H1 (cell line): ENCODE results near the gene TM9SF1. TPM values are rescaled to one million over a fixed set of nuclear protein-coding genes. Genes with fewer than 3 reads are reported as not detected.

Source experiments
- ATF2 ChIP-seq: IDR thresholded peaks from 2 replicates; pipeline ENCODE4 v1.6.1; 2012; ENCODE audit warnings: low read length, inconsistent platforms
- EP300 ChIP-seq, 2 experiments: IDR thresholded peaks; 1 replicate in 1 of 2; 2 replicates in 1 of 2; pipeline ENCODE4 v1.6.1; 2011 to 2012; ENCODE audit warnings: low read depth in 2 of 2, low read length in 2 of 2, mild to moderate bottlenecking in 2 of 2, borderline replicate concordance in 1 of 2, inconsistent platforms in 1 of 2, moderate library complexity in 1 of 2
- FOSL1 ChIP-seq: IDR thresholded peaks from 2 replicates; pipeline ENCODE4 v1.6.1; 2011; ENCODE audit warnings: mild to moderate bottlenecking, low read depth, low read length, moderate library complexity; ENCODE audit not compliant: insufficient read depth
- HDAC2 ChIP-seq, 2 experiments: fragments of 300-600 bp in 1 of 2; sonication (generic) in 1 of 2; IDR thresholded peaks; 2 replicates each; pipeline ENCODE4 v1.6.1; 2011 to 2012; ENCODE audit warnings: low read depth in 2 of 2, low read length in 2 of 2, mild to moderate bottlenecking in 2 of 2, moderate library complexity in 2 of 2, borderline replicate concordance in 1 of 2, inconsistent platforms in 1 of 2
- POU5F1 ChIP-seq: IDR thresholded peaks from 2 replicates; pipeline ENCODE4 v1.6.1; 2011; ENCODE audit warnings: low read depth, mild to moderate bottlenecking, low read length, moderate library complexity
- YY1 ChIP-seq: IDR thresholded peaks from 2 replicates; pipeline ENCODE4 v1.6.1; 2011; ENCODE audit warnings: low read depth, mild to moderate bottlenecking, low read length
- microRNA-seq, 2 experiments: library from miRNA; unstranded; fragments of <30 nt; microRNA quantifications; one replicate each; pipeline versions ENCODE4 to v1.2.0, GENCODE V29; 2016 to 2020; ENCODE audit warnings: borderline microRNAs expressed in 2 of 2, borderline number of aligned reads in 2 of 2, borderline replicate concordance in 1 of 2
- polyA plus RNA-seq, 7 experiments: library from polyadenylated mRNA; depleted of rRNA in 3 of 7; stranded (reverse) in 5 of 7; unstranded in 2 of 7; fragments of >200 nt in 5 of 7; fragments of 200-250 nt in 2 of 7; gene quantifications; 1 replicate in 5 of 7; 2 replicates in 1 of 7; 4 replicates in 1 of 7; pipeline versions ENCODE4 v1.2.1 to v1.2.3, GENCODE V29; 2011 to 2013; ENCODE audit warnings: missing spikeins in 2 of 7, mixed read lengths in 2 of 7
- small RNA-seq: library from polyadenylated mRNA; stranded (forward); fragments of <200 nt; extraction: miRNeasy Mini kit (QIAGEN cat#:217004); gene quantifications from one replicate; pipeline ENCODE3, GENCODE V24; 2013; ENCODE audit not compliant: insufficient read depth
- total RNA-seq: library from RNA; stranded (reverse); fragmentation: NEBNext Ultra II Directional; extraction: Animal tissue kit (Norgen Biotek cat#: 25700); gene quantifications from 2 replicates; pipeline ENCODE4 v1.2.1, GENCODE V29; 2021

TM9SF1 gene
- total and polyA plus RNA-seq, 2 of the 8 experiments (the other 6 are each of a cell fraction or from before 2014, with no cell fraction given): 22.2 to 29.2 TPM

DNA sequence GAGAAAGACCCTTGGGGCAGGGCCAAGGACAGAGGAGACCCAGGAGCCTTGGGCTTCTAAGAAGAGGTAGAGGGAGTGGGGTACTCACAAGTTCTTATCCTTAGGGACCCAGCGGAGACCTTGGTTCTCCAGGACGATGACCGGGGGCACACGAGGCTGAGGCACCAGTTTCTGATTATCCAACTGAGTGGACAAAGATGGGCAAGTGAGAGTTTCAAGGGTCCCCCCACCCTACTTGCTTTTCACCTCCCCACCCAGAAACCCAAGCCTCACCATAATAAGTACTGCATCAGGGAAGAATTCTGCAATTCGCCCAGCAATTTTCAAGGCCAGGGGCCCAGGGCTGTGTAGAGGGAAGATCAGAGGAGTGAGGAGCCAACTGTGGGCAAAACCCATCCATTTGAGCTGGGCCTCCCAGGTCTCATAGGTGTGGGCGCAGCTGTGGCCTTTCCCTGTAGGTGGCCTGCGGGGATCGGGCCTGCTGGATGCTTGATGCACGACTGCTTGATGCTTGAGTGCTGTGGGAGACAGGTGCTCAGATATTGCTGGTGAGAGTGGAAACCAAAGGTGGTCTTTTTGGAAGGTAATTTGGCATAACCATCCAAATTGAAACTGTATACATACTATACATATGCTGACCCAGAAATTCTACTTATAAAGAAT lies 55.8 kb downstream of the TM9SF1 start (continued):
- TF ChIP-seq EP300 (IDR thresholded peaks at IDR 0.05; ENCODE audit: borderline replicate concordance in 1 of 2, low read depth in 2 of 2, low read length in 2 of 2) (no peak), POU5F1 (no peak), HDAC2 (IDR thresholded peaks at IDR 0.05; ENCODE audit: borderline replicate concordance in 1 of 2, low read depth in 2 of 2, low read length in 2 of 2) (no peak), FOSL1 (no peak), ATF2 (no peak), YY1 (no peak)
- TF ChIP-seq, all 59 proteins: peak for 0

Small RNA genes within 50 kb of the gene (microRNA-seq; reads per million reads assigned to microRNA genes)
- 0 reads per million in 2 experiments for gene MIR7703

Small RNA genes within 50 kb of the gene (small RNA-seq; reads per million reads assigned to genes)
- gene AL136295.4 (not detected), gene CHMP4A (not detected), gene IPO4 (1.9 reads per million, percentile 12 among the genes with 10 or more reads in this experiment), gene IRF9 (not detected), gene MDP1 (not detected), gene RNA5SP383 (6.5 reads per million, percentile 71 among the genes with 10 or more reads in this experiment)

Other genes starting within 250 kb of the TM9SF1 start
Only the 30 nearest of the 35 such genes appear.
- 8.5 and 9.0 TPM in 2 replicates for gene CARMIL3, start 143.4 kb downstream of the TM9SF1 start, total RNA-seq
- gene CARMIL3, start 143.4 kb downstream of the TM9SF1 start, polyA plus RNA-seq (2011; rRNA removed): 6.0 and 7.8 TPM in 2 replicates
- not detected in 2 replicates for gene CPNE6, start 123.9 kb downstream of the TM9SF1 start, total RNA-seq
- 0.02 and 0.05 TPM in 2 replicates for gene CPNE6, start 123.9 kb downstream of the TM9SF1 start, polyA plus RNA-seq (2011; rRNA removed)
- 79.3 and 81.9 TPM in 2 replicates for gene PCK2, start 101.1 kb downstream of the TM9SF1 start, total RNA-seq
- 115 and 221 TPM in 2 replicates for gene PCK2, start 101.1 kb downstream of the TM9SF1 start, polyA plus RNA-seq (2011; rRNA removed)
- gene DCAF11, start 80.7 kb downstream of the TM9SF1 start, total RNA-seq: 63.6 and 67.2 TPM in 2 replicates
- gene DCAF11, start 80.7 kb downstream of the TM9SF1 start, polyA plus RNA-seq (2011; rRNA removed): 60.4 and 74.6 TPM in 2 replicates
- 1.1 TPM in 2 replicates for gene NRL, start 80.5 kb downstream of the TM9SF1 start, total RNA-seq
- gene NRL, start 80.5 kb downstream of the TM9SF1 start, polyA plus RNA-seq (2011; rRNA removed): 2.1 and 2.2 TPM in 2 replicates
- 0.33 and 0.76 TPM in 2 replicates for gene FITM1, start 64.8 kb downstream of the TM9SF1 start, total RNA-seq
- 0.53 and 0.80 TPM in 2 replicates for gene FITM1, start 64.8 kb downstream of the TM9SF1 start, polyA plus RNA-seq (2011; rRNA removed)
- gene PSME1, start 59.2 kb downstream of the TM9SF1 start, total RNA-seq: 85.9 and 91.7 TPM in 2 replicates
- gene PSME1, start 59.2 kb downstream of the TM9SF1 start, polyA plus RNA-seq (2011; rRNA removed): 57.4 and 74.9 TPM in 2 replicates
- 36.9 and 38.4 TPM in 2 replicates for gene EMC9, start 53.9 kb downstream of the TM9SF1 start, total RNA-seq
- 47.2 and 60.1 TPM in 2 replicates for gene EMC9, start 53.9 kb downstream of the TM9SF1 start, polyA plus RNA-seq (2011; rRNA removed)
- gene PSME2, start 48.8 kb downstream of the TM9SF1 start, total RNA-seq: 111 and 118 TPM in 2 replicates
- 71.8 and 76.8 TPM in 2 replicates for gene PSME2, start 48.8 kb downstream of the TM9SF1 start, polyA plus RNA-seq (2011; rRNA removed)
- 57.8 and 72.0 TPM in 2 replicates for gene RNF31, start 47.9 kb downstream of the TM9SF1 start, total RNA-seq
- 17.5 and 40.6 TPM in 2 replicates for gene RNF31, start 47.9 kb downstream of the TM9SF1 start, polyA plus RNA-seq (2011; rRNA removed)
- 11.1 and 11.4 TPM in 2 replicates for gene IRF9, start 34.2 kb downstream of the TM9SF1 start, total RNA-seq
- 13.2 and 13.3 TPM in 2 replicates for gene IRF9, start 34.2 kb downstream of the TM9SF1 start, polyA plus RNA-seq (2011; rRNA removed)
- gene REC8, start 23.4 kb downstream of the TM9SF1 start, total RNA-seq: 25.8 and 28.5 TPM in 2 replicates
- gene REC8, start 23.4 kb downstream of the TM9SF1 start, polyA plus RNA-seq (2011; rRNA removed): 9.8 and 19.1 TPM in 2 replicates
- gene IPO4, start 6.6 kb downstream of the TM9SF1 start, total RNA-seq: 108 and 109 TPM in 2 replicates
- 55.5 and 80.6 TPM in 2 replicates for gene IPO4, start 6.6 kb downstream of the TM9SF1 start, polyA plus RNA-seq (2011; rRNA removed)
- 0.28 TPM in 1 of 2 replicates, not detected in the other for gene TSSK4, start 10.3 kb upstream of the TM9SF1 start, total RNA-seq
- gene TSSK4, start 10.3 kb upstream of the TM9SF1 start, polyA plus RNA-seq (2011; rRNA removed): 0.05 TPM in 1 of 2 replicates, not detected in the other
- gene CHMP4A, start 18.0 kb upstream of the TM9SF1 start, total RNA-seq: 32.9 and 36.4 TPM in 2 replicates
- gene CHMP4A, start 18.0 kb upstream of the TM9SF1 start, polyA plus RNA-seq (2011; rRNA removed): 23.4 and 37.6 TPM in 2 replicates
- gene MDP1, start 20.6 kb upstream of the TM9SF1 start, total RNA-seq: 14.3 and 17.7 TPM in 2 replicates
- gene MDP1, start 20.6 kb upstream of the TM9SF1 start, polyA plus RNA-seq (2011; rRNA removed): 25.3 and 32.2 TPM in 2 replicates
- gene NEDD8, start 36.9 kb upstream of the TM9SF1 start, total RNA-seq: 241 and 253 TPM in 2 replicates
- 196 and 317 TPM in 2 replicates for gene NEDD8, start 36.9 kb upstream of the TM9SF1 start, polyA plus RNA-seq (2011; rRNA removed)
- gene GMPR2, start 37.5 kb upstream of the TM9SF1 start, total RNA-seq: 85.3 and 88.3 TPM in 2 replicates
- 52.9 and 61.6 TPM in 2 replicates for gene GMPR2, start 37.5 kb upstream of the TM9SF1 start, polyA plus RNA-seq (2011; rRNA removed)
- gene TINF2, start 47.2 kb upstream of the TM9SF1 start, total RNA-seq: 31.0 and 36.7 TPM in 2 replicates
- 23.5 and 31.7 TPM in 2 replicates for gene TINF2, start 47.2 kb upstream of the TM9SF1 start, polyA plus RNA-seq (2011; rRNA removed)
- 2.0 and 2.2 TPM in 2 replicates for gene TGM1, start 67.7 kb upstream of the TM9SF1 start, total RNA-seq
- gene TGM1, start 67.7 kb upstream of the TM9SF1 start, polyA plus RNA-seq (2011; rRNA removed): 1.8 and 4.1 TPM in 2 replicates
- gene RABGGTA, start 76.2 kb upstream of the TM9SF1 start, total RNA-seq: 16.0 and 16.9 TPM in 2 replicates
- gene RABGGTA, start 76.2 kb upstream of the TM9SF1 start, polyA plus RNA-seq (2011; rRNA removed): 49.8 and 65.1 TPM in 2 replicates
- gene DHRS1, start 104.3 kb upstream of the TM9SF1 start, total RNA-seq: 8.8 and 13.4 TPM in 2 replicates
- 31.7 and 40.2 TPM in 2 replicates for gene DHRS1, start 104.3 kb upstream of the TM9SF1 start, polyA plus RNA-seq (2011; rRNA removed)
- gene NOP9, start 104.4 kb upstream of the TM9SF1 start, total RNA-seq: 34.8 and 39.3 TPM in 2 replicates
- 17.8 and 22.4 TPM in 2 replicates for gene NOP9, start 104.4 kb upstream of the TM9SF1 start, polyA plus RNA-seq (2011; rRNA removed)
- gene CIDEB, start 112.5 kb upstream of the TM9SF1 start, total RNA-seq: not detected in 2 replicates
- gene CIDEB, start 112.5 kb upstream of the TM9SF1 start, polyA plus RNA-seq (2011; rRNA removed): 0.09 and 0.11 TPM in 2 replicates
- gene LTB4R2, start 114.7 kb upstream of the TM9SF1 start, total RNA-seq: 6.7 and 7.0 TPM in 2 replicates
- gene LTB4R2, start 114.7 kb upstream of the TM9SF1 start, polyA plus RNA-seq (2011; rRNA removed): 5.3 and 9.8 TPM in 2 replicates
- gene LTB4R, start 116.1 kb upstream of the TM9SF1 start, total RNA-seq: 4.1 and 6.8 TPM in 2 replicates
- gene LTB4R, start 116.1 kb upstream of the TM9SF1 start, polyA plus RNA-seq (2011; rRNA removed): 6.7 and 9.7 TPM in 2 replicates
- gene ADCY4, start 139.6 kb upstream of the TM9SF1 start, total RNA-seq: 0.35 and 0.69 TPM in 2 replicates
- 0.27 and 0.57 TPM in 2 replicates for gene ADCY4, start 139.6 kb upstream of the TM9SF1 start, polyA plus RNA-seq (2011; rRNA removed)
- gene RIPK3, start 144.6 kb upstream of the TM9SF1 start, total RNA-seq: 0.39 and 0.55 TPM in 2 replicates
- 0.20 and 0.24 TPM in 2 replicates for gene RIPK3, start 144.6 kb upstream of the TM9SF1 start, polyA plus RNA-seq (2011; rRNA removed)
- gene NFATC4, start 172.7 kb upstream of the TM9SF1 start, total RNA-seq: 47.3 and 51.2 TPM in 2 replicates
- 50.3 and 78.9 TPM in 2 replicates for gene NFATC4, start 172.7 kb upstream of the TM9SF1 start, polyA plus RNA-seq (2011; rRNA removed)
- gene NYNRIN, start 203.6 kb upstream of the TM9SF1 start, total RNA-seq: 18.3 and 19.6 TPM in 2 replicates
- gene NYNRIN, start 203.6 kb upstream of the TM9SF1 start, polyA plus RNA-seq (2011; rRNA removed): 15.2 and 18.4 TPM in 2 replicates